Caco-2 (cell line): ENCODE results near the gene USP32. TPM values are rescaled to one million over a fixed set of nuclear protein-coding genes. Genes with fewer than 3 reads are reported as not detected.

Experiments
- BruUV-seq: library from RNA; stranded (reverse); fragments of 400-500 nt; replicated peaks from 2 replicates; lab custom pipeline; 2021; lab: Mats Ljungman, UMichigan
- CTCF ChIA-PET: fragments of 300-600 bp; sonication (Branson Sonifier 250); formaldehyde crosslinking; loops from one replicate; lab custom pipeline; 2022; ENCODE audit warnings: antibody characterized with exemption; lab: Charles Lee
- POLR2A ChIA-PET: fragments of 300-600 bp; sonication (Branson Sonifier 250); formaldehyde crosslinking; loops from one replicate; lab custom pipeline; 2022; ENCODE audit warnings: antibody characterized with exemption; lab: Charles Lee
- DNase-seq, 2 experiments: peaks; one replicate each; pipeline versions ENCODE4 v3.0.0 to v3.0.0-alpha.2; 2020 to 2022
- H3K27me3 ChIP-seq: replicated peaks from 2 replicates; pipeline ENCODE4 v1.6.0; 2011; ENCODE audit warnings: low read length; ENCODE audit not compliant: control insufficient read depth, insufficient read depth
- H3K36me3 ChIP-seq: 2 replicates; pipeline ENCODE4 v1.5.1; 2011; ENCODE audit warnings: low read length; ENCODE audit not compliant: control insufficient read depth, insufficient read depth
- H3K4me1 ChIP-seq: fragments of 250-450 bp; sonication (Bioruptor Pico); 2 replicates; pipeline ENCODE4 v1.5.1; 2020; ENCODE audit warnings: mild to moderate bottlenecking
- H3K4me3 ChIP-seq: 2 replicates; pipeline ENCODE4 v1.5.1; 2011; ENCODE audit warnings: low read depth, mild to moderate bottlenecking, control low read depth, low read length
- H3K9me3 ChIP-seq: fragments of 250-450 bp; sonication (Bioruptor Pico); 2 replicates; pipeline ENCODE4 v1.5.1; 2020; ENCODE audit warnings: mild to moderate bottlenecking, moderate library complexity
- H3K27ac Mint-ChIP-seq: one replicate; pipeline ENCODE4 v1.8.0; 2022; ENCODE audit warnings: mixed read lengths; ENCODE audit not compliant: unreplicated experiment
- H3K27me3 Mint-ChIP-seq: one replicate; pipeline ENCODE4 v1.8.0; 2022; ENCODE audit warnings: mixed read lengths; ENCODE audit not compliant: insufficient read depth, unreplicated experiment
- H3K36me3 Mint-ChIP-seq: one replicate; pipeline ENCODE4 v1.8.0; 2022; ENCODE audit warnings: mild to moderate bottlenecking, mixed read lengths; ENCODE audit not compliant: insufficient read depth, unreplicated experiment
- H3K4me1 Mint-ChIP-seq: one replicate; pipeline ENCODE4 v1.8.0; 2022; ENCODE audit warnings: low read depth, mixed read lengths; ENCODE audit not compliant: unreplicated experiment
- H3K4me3 Mint-ChIP-seq: one replicate; pipeline ENCODE4 v1.8.0; 2022; ENCODE audit warnings: mild to moderate bottlenecking, moderate library complexity, mixed read lengths; ENCODE audit not compliant: unreplicated experiment
- H3K9me3 Mint-ChIP-seq: one replicate; pipeline ENCODE4 v1.8.0; 2022; ENCODE audit warnings: mixed read lengths; ENCODE audit not compliant: unreplicated experiment
- intact Hi-C: fragments of 100-400 bp; cut with micrococcal nuclease; formaldehyde crosslinking; loops from one replicate; pipeline ENCODE4 v1.10.0; 2022; ENCODE audit not compliant: unreplicated experiment
- total RNA-seq: library from RNA; stranded (reverse); gene quantifications from 2 replicates; pipeline ENCODE4 v1.2.3, GENCODE V29; 2022
- TF ChIP-seq, protein P1 (sequence below), 2 experiments: fragments of 200-600 bp in 1 of 2; IDR thresholded peaks; 1 replicate in 1 of 2; 2 replicates in 1 of 2; pipeline versions ENCODE4 v1.5.1 to v1.8.0; 2011 to 2022; ENCODE audit warnings: antibody characterized with exemption in 1 of 2, control low read depth in 1 of 2, inconsistent platforms in 1 of 2, low read depth in 1 of 2, low read length in 1 of 2, mild to moderate bottlenecking in 1 of 2, moderate library complexity in 1 of 2; ENCODE audit not compliant: insufficient read depth in 1 of 2, severe bottlenecking in 1 of 2, unreplicated experiment in 1 of 2

Gene USP32
- total RNA-seq, 1 experiment from 2014 or later, result 53.3 TPM

DNA sequence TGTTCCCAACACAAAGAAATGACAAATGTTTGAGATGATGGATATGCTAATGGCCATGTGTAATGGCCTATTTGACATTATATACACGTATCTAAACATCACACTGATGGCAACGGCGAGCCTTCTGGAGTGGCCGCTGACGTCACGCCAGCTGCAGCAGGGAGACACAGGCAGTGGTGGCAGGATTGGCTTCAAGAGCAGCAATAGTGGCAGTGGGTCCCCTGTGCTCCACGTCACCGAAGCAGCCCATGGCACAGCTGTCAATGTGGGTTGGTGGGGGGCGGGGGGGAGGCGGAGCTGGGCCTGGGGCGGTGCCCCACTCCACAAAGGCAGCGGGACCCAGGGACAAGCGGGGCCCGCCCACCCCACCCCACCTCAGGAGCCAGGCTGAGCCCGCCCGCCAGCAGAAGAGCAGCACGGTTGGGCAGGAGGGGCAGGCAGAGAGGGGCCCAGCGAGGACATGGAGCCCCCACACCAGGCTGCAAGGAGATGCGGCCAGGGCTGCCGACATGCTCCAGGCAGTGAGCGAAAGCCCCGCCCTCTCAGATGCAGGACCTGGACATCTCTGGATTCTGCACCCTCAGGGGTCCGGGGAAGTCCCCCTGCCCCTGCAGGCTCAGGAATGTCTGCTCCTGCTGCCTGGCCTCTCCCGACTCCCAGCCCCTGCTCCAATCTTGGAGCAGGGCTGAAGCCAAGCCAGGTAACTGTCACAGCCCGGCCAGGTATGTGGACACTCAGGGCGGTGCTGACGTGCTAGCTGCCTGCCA lies 64.6 kb downstream of the USP32 start:
- H3K9me3 Mint-ChIP-seq, result no peaks in the 10 kb centered on the region
- intact Hi-C loops, result loop anchor here (10.0 kb wide), 1 partner anchor 67 kb away; the partner anchor contains the start of gene USP32
- peak overlapping the region; percentile 60 for H3K27ac Mint-ChIP-seq
- H3K36me3 Mint-ChIP-seq, result peaks cover 24% of the 10 kb centered on the region
- no peak for DNase-seq
- no peaks in the 10 kb centered on the region for H3K4me1 Mint-ChIP-seq
- Histone ChIP-seq H3K27me3 (no peaks in the 10 kb centered on the region), H3K36me3 (no peaks in the 10 kb centered on the region), H3K4me3 (no peak overlapping the region), H3K4me1 (peaks cover 11% of the 10 kb centered on the region; the same call in 1 of the 2 replicates), H3K9me3 (no peaks in the 10 kb centered on the region)
- TF ChIP-seq, protein P1, sequence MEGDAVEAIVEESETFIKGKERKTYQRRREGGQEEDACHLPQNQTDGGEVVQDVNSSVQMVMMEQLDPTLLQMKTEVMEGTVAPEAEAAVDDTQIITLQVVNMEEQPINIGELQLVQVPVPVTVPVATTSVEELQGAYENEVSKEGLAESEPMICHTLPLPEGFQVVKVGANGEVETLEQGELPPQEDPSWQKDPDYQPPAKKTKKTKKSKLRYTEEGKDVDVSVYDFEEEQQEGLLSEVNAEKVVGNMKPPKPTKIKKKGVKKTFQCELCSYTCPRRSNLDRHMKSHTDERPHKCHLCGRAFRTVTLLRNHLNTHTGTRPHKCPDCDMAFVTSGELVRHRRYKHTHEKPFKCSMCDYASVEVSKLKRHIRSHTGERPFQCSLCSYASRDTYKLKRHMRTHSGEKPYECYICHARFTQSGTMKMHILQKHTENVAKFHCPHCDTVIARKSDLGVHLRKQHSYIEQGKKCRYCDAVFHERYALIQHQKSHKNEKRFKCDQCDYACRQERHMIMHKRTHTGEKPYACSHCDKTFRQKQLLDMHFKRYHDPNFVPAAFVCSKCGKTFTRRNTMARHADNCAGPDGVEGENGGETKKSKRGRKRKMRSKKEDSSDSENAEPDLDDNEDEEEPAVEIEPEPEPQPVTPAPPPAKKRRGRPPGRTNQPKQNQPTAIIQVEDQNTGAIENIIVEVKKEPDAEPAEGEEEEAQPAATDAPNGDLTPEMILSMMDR (IDR thresholded peaks at IDR 0.05; ENCODE audit: insufficient read depth in 1 of 2, low read depth in 1 of 2, low read length in 1 of 2, severe bottlenecking in 1 of 2, unreplicated experiment in 1 of 2), result no peak
- ChIA-PET POLR2A (no interaction called here), CTCF (no interaction called here)
- BruUV-seq, result no TSS peak
- no peaks in the 10 kb centered on the region for H3K27me3 Mint-ChIP-seq
- H3K4me3 Mint-ChIP-seq, result no peak overlapping the region

DNA sequence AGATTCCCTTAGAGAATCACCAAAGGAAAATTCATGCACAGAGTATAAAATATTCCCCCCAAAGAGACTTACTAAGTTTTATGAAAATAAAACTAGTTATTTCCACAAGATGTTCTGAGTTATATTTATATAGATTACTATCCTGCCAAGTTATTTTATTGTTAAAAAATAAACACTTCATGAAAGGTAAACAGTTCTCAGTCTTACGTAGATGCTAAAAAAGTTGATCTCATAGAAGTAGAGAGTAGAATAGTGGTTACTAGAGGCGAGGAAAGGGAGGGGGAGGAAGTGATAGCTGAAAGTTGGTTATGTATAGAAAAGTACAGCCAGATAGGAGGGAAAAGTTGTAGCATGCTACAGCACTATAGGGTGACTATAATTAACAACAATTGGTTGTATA lies 65.2 kb downstream of the USP32 start:
- no peak for DNase-seq
- peaks cover 24% of the 10 kb centered on the region for H3K36me3 Mint-ChIP-seq
- H3K9me3 Mint-ChIP-seq, result no peaks in the 10 kb centered on the region
- intact Hi-C loops, result loop anchor here (10.0 kb wide), 1 partner anchor 68 kb away; the partner anchor contains the start of gene USP32
- no peaks in the 10 kb centered on the region for H3K27me3 Mint-ChIP-seq
- no TSS peak for BruUV-seq
- TF ChIP-seq, protein P1 (IDR thresholded peaks at IDR 0.05; ENCODE audit: insufficient read depth in 1 of 2, low read depth in 1 of 2, low read length in 1 of 2, severe bottlenecking in 1 of 2, unreplicated experiment in 1 of 2), result no peak
- H3K27me3 ChIP-seq, result no peaks in the 10 kb centered on the region
- POLR2A ChIA-PET, result no interaction called here
- H3K36me3 ChIP-seq, result no peaks in the 10 kb centered on the region
- H3K27ac Mint-ChIP-seq, result peak overlapping the region; percentile 60
- H3K4me1 Mint-ChIP-seq, result peaks cover 1% of the 10 kb centered on the region
- no peak overlapping the region for H3K4me3 Mint-ChIP-seq
- no peaks in the 10 kb centered on the region for H3K9me3 ChIP-seq
- H3K4me3 ChIP-seq, result no peak overlapping the region
- peaks cover 15% of the 10 kb centered on the region for H3K4me1 ChIP-seq
- CTCF ChIA-PET, result no interaction called here

DNA sequence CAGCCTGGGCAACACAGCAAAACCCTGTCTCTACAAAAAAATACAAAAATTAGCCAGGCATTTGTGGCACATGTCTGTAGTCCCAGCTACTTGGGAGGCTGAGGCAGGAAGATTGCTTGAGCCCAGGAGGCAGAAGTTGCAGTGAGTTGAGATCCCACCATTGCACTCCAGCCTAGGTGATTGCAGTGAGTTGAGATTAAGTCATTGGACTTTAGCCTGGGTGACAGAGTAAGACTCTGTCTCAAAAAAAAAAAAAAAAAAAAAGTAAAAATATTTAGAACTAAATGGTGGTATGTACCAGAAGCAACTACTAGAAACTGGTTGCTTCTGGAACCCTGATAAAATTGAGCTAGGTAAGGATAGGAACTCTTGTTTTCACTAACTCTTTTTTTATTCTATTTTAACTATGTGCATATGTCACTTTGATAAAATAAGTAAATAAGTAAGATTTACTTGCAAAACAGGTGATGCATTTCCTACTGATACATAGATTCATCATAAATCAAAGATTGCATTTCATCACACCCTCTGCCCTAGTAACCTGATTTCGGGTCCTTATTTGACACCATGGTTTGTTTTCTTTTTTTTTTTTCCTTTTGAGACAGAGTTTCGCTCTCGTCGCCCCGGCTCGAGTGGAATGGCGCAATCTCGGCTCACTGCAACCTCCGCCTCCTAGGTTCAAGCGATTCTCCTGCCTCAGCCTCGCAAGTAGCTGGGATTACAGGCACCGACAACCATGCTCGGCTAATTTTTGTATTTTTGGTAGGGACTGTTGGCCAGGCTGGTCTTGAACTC lies 66.0 kb downstream of the USP32 start:
- Histone ChIP-seq H3K9me3 (no peaks in the 10 kb centered on the region), H3K4me3 (no peak overlapping the region), H3K36me3 (no peaks in the 10 kb centered on the region), H3K4me1 (peaks cover 23% of the 10 kb centered on the region), H3K27me3 (no peaks in the 10 kb centered on the region)
- ChIA-PET POLR2A (no interaction called here), CTCF (no interaction called here)
- DNase-seq, result no peak
- intact Hi-C loops, result loop anchor here (10.0 kb wide), 1 partner anchor 69 kb away; the partner anchor contains the start of gene USP32
- BruUV-seq, result no TSS peak
- Mint-ChIP-seq H3K27me3 (no peaks in the 10 kb centered on the region), H3K36me3 (peaks cover 21% of the 10 kb centered on the region), H3K9me3 (no peaks in the 10 kb centered on the region), H3K4me3 (no peak overlapping the region), H3K4me1 (peaks cover 8% of the 10 kb centered on the region), H3K27ac (no peak overlapping the region)
- TF ChIP-seq, protein P1 (IDR thresholded peaks at IDR 0.05; ENCODE audit: insufficient read depth in 1 of 2, low read depth in 1 of 2, low read length in 1 of 2, severe bottlenecking in 1 of 2, unreplicated experiment in 1 of 2), result no peak
